Measurements from ENCODE around the gene FGGY.
A peak's percentile ranks its signal among the peaks of the same experiment; 100 is the strongest.

Gene FGGY

DNA sequence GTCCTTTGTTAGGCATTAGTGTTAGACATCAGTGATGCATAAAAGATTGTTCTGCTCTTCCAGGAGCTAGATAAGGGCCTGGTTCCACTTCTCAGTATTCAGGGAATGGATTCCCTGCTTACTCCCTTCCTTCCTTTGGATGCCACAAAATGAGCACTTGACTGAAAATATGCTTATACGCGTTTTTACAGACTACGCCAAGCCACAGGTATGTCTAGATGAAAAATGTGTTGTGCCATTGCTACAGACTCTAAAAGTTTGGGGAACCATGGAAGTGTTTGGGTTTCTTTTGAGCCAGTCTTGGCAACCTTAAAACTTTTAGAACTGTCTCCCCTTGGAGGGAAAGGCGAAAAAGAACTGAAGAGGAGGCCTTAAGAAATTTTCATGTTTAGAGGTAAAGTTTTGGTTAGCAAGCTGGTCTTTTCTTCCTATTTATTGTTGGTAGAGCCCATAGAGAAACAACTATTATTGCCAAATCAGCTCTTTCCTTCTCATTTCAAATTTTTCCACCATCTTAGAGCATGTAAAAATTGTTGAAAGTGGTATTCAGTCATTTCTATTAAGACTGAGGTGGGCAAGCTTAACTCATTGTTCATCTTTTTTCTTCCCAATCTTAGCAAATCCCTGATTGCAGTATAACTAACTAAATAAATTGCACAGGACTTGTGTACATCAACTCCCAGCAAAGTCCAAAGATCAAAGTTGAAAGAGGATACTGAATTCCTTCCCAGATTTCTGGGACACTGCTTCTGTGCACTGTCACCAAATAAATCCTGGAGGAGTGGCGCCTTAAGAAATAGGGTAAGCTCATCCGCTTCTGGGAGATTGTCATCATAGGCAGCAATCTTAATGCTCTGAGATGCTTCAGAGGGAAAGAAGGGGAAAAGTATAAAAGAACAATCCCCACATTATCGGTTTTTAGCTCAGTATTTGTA lies 18.9 kb downstream of the FGGY start:
- DNase-seq (ENCODE audit: low read depth) = peak; percentile 74

GRCh38 chr1:59316497-59317128 lies 19.7 kb downstream of the FGGY start:
- DNase-seq (ENCODE audit: low read depth) = no peak

- no peak for DNase-seq (ENCODE audit: low read depth)
These were observed 20.4 kb downstream of the FGGY start for GRCh38 chr1:59317343-59317742.

DNA sequence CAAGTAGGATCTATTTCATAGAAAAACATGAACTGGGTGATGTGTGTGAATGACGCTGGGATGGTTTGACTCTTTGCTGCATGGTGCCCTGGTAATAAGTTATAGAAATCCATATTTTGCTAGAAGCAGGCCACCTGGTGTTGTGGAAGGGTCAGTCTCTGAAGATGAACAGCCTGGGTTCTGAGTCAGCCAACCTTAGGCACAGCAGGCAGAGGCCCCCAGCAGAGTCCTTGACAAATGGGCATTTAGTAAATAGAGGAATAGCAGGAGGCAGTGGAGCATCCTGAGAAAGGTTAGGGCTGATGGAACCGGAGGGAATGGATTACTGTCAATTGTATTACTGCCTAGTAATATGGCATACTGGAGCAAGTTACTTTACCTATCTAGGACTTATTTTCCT lies 20.9 kb downstream of the FGGY start:
- DNase-seq (ENCODE audit: low read depth) = no peak

- no peak for DNase-seq (ENCODE audit: low read depth)
These were observed 21.5 kb downstream of the FGGY start for GRCh38 chr1:59318271-59318860.

GRCh38 chr1:59322394-59322793 lies 25.5 kb downstream of the FGGY start:
- no peak for DNase-seq (ENCODE audit: low read depth)

DNA sequence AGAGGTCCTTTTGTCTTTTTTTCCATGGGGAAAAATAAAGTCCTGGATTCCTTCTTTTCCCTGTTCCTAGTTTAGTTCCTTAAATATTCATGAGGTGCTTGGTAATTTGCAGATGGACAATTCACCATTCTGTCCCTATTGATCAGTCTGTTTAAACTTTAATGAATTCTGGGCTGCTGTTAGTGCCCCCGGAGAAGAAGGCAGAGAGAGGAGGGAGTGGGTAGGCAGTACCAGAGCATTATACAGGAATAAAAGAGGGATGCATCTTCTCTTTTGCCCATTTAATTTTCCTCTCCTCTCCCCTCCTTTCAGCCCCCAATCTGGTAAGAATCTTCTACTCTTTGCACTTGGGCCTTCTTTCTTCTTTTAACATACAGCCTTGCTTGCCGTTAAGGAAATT lies 25.9 kb downstream of the FGGY start:
- DNase-seq (ENCODE audit: low read depth) = no peak

GRCh38 chr1:59323879-59324278 lies 27.0 kb downstream of the FGGY start:
- DNase-seq (ENCODE audit: low read depth) = no peak

- DNase-seq (ENCODE audit: low read depth) = no peak
These were observed 31.5 kb downstream of the FGGY start for GRCh38 chr1:59328353-59328752.

DNA sequence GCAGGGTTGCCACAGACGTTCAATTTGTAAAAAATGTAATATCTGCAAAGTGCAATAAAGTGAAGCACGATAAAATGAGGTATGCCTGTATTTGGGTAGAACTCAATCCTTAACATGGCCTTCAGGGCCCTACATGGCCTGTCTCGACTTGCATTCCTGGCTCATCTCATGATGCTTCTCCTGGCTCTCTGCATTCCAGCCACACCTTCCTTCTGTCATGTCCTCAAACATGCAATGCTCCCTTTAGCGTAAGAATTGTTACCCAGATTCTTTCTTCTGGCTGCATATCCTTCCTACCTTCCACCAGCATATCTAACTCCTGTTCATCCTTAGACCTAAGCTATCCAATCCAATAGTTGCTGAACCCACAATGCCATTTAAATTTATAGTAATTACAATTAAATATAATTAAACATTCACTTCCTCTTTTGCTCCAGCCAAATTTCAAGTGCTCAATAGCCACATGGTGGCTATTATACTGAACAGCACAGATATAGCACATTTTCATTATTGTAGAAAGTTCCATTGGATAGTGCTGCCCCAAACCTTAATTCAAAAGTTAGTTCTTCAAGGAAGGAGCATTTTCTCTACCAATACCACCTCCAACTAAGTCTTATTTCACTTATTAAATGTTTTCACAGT lies 32.6 kb downstream of the FGGY start:
- DNase-seq (ENCODE audit: low read depth) = no peak

DNA sequence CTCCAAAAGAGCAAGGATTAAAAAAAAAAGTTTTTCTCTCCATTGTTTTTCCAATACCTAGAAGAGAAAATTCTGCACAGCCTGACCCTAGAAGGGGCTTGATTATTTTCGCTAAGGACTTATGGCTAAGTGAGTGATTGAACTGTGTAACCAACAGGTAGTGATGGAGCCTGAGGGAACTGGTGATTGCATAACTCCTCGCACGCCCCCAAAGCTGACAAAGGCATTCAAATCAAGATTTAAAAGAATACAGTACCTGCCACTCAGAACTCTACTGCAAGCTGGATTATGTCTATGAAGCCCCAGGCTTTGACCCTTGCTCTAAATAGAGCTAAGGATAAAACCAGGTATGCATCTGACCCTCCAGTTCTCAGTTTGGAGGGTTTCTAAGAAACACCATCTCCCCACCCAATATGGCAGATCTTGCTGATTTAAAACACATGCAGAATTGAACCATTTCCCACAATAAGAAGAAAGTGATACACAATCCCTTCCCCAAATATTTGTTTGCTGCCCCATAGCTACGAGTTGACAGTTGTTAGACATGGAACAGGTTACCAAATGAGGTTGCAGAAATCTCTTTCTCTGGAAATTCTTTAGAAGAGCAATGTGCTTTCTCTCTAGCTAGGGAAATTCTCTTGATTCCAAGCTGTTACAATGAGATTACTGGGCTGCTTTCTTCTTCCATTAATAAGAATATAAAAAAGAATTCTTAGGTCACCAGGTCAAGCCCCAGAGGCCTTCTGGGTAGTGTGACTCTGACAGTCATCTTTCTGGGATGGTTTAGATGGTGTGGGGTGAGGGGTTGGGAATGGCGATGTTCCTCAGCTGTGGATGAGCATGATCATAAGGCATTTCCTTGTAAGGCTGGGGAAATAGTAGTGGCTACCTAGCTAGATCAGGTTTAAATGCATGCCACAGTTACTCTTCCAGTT lies 35.1 kb downstream of the FGGY start:
- DNase-seq (ENCODE audit: low read depth) = peak; percentile 86

- peak; percentile 91 for DNase-seq (ENCODE audit: low read depth)
These were observed 36.1 kb downstream of the FGGY start for GRCh38 chr1:59332983-59333382.

DNA sequence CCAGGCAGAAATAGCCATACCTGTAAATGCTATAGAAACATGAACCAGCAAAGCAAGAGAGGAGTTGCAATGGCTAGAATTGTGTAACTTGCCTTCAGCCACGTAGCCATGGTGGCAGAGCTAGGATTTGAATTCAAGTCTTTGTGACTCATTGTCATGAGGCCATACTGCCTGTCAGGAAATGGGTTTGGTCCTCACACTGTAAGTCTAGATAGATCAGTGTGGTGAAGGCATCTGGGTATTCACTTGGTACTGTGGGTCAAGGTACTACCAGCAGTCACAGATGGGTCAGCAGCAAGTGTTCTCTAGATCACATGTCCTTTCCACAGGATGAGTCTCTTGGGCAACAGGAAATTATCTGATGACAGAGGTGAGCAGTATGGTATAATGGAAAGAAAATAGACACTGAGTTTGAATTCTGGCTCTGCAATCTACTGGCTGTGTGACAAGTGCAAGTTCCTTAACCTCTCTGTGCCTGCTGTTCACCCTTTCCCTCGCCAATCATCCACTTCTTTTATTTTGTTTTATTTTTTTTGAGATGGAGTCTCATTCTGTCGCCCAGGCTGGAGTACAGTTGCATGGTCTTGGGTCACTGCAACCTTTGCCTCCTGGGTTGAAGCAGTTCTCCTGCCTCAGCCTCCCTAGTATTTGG lies 36.9 kb downstream of the FGGY start:
- no peak for DNase-seq (ENCODE audit: low read depth)

DNA sequence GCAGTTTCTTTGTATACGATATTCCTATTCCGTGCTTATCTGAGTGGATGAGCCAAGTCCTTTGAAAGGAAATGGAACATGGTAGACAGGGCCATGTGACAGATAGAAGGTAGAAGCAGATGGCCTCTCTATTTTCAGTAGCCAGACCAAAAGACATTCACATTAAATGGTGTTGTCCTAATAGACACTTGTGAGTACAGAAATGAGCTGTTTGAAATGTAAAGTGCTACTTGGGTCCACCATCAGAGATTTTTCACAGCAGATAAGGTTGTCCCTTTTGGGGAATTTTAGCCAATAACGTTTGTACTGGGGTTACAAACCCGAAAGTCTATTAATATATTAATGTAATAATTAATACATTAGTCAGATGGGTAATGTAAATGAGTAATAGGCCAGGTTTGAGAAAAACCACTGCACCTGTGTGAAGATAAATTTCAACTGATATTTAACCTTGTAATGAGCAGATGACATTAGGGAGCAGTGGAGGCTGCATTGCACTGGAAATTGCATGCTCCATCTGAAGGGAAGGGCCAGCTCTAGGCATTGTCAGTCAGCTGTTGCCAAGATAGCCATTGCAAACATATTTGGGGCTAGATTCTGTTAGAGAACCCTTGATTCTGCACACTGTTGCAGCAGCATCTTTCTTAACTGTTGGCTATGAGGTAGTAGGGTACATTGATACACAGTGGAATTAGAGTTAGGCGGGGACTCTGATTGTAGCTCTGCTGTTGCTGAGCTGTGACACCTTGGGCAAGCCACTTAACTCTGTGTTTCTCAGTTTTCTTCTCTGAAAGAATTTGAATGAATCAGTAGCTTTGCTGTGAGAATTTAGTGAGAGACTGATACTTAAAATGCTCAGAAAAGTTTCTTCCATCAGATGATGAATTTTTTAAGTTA lies 43.8 kb downstream of the FGGY start:
- DNase-seq (ENCODE audit: low read depth) = no peak

GRCh38 chr1:59342801-59343575 lies 46.1 kb downstream of the FGGY start:
- peak; percentile 44 for DNase-seq (ENCODE audit: low read depth)

- no peak for DNase-seq (ENCODE audit: low read depth)
These were observed 46.6 kb downstream of the FGGY start for GRCh38 chr1:59343576-59343840.

- DNase-seq (ENCODE audit: low read depth) = no peak
These were observed 48.3 kb downstream of the FGGY start for GRCh38 chr1:59345221-59345620.

DNA sequence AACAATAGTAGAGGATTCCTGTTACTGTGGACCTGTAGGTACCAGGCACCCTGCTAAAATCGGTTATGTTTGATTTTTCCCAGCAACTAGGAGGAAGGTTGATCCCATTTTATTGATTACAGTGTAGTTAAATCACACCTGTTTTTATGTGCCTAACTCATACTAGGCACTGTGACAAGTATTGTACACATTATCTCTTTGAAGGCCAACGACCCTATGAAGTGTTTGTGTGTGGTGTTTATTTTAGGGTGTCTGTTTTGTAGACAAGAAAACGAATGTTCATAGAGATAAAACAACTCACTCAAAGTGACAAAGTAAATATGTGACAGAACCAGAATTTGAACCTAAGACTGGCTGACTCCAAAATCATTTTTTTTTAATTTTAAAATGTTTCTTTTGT lies 49.5 kb downstream of the FGGY start:
- no peak for DNase-seq (ENCODE audit: low read depth)

- no peak for DNase-seq (ENCODE audit: low read depth)
These were observed 52.2 kb downstream of the FGGY start for GRCh38 chr1:59349101-59349500.
